Mammary epithelial cell (primary cell): ENCODE data around the gene CYLD.

Source experiments
- EZH2 ChIP-seq: IDR thresholded peaks from 2 replicates; pipeline ENCODE4 v1.6.1; 2012; ENCODE audit warnings: low read length, inconsistent platforms, borderline replicate concordance
- TF ChIP-seq, protein P1 (sequence below), 2 donors: IDR thresholded peaks in 1 of 2; conservative IDR thresholded peaks in 1 of 2; 2 replicates each; pipeline ENCODE4 v1.5.1; 2011 to 2012; ENCODE audit warnings: inconsistent platforms in 2 of 2, low read length in 2 of 2, mild to moderate bottlenecking in 2 of 2, control low read depth in 1 of 2, low read depth in 1 of 2; ENCODE audit not compliant: insufficient read depth in 1 of 2; ENCODE audit errors: extremely low read depth in 1 of 2

DNA sequence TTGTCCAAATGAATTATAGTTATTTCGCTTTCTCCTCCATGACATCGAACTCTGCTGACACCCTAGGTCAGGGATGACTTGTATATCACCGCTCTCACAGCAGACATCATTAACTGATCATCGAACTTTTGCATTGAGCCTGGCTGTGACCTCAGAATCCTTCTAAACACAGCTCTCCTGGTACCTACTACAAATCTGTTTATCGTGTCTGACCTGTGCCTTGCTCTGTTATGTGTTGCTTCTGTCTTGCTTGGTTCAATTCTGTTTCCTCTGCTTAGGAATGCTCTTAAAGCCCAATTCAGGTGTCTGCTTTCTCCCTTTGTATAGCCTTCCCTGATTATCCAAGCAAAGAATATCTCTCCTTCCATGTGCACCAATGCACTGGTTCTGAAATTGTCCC is 78.3 kb downstream of the CYLD start:
- TF ChIP-seq, protein P1, sequence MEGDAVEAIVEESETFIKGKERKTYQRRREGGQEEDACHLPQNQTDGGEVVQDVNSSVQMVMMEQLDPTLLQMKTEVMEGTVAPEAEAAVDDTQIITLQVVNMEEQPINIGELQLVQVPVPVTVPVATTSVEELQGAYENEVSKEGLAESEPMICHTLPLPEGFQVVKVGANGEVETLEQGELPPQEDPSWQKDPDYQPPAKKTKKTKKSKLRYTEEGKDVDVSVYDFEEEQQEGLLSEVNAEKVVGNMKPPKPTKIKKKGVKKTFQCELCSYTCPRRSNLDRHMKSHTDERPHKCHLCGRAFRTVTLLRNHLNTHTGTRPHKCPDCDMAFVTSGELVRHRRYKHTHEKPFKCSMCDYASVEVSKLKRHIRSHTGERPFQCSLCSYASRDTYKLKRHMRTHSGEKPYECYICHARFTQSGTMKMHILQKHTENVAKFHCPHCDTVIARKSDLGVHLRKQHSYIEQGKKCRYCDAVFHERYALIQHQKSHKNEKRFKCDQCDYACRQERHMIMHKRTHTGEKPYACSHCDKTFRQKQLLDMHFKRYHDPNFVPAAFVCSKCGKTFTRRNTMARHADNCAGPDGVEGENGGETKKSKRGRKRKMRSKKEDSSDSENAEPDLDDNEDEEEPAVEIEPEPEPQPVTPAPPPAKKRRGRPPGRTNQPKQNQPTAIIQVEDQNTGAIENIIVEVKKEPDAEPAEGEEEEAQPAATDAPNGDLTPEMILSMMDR (conservative IDR thresholded peaks at IDR 0.05 in 1 of 2, IDR thresholded peaks at IDR 0.05 in 1 of 2; ENCODE audit: extremely low read depth in 1 of 2, insufficient read depth in 1 of 2, low read depth in 1 of 2, low read length in 2 of 2): no peak
- no peak for TF ChIP-seq EZH2
